DOHH2 (cell line): ENCODE measurements around the gene CORO1C.

ENCODE experiments used
- H3F3A ChIP-seq: fragments of 200-600 bp; sonication (generic), shearing (Covaris generic); 2 replicates; pipeline ENCODE4 v1.6.0; 2016; ENCODE audit warnings: antibody characterized with exemption, mild to moderate bottlenecking; ENCODE audit not compliant: control insufficient read depth, insufficient read depth
- H3K27ac ChIP-seq: fragments of 200-600 bp; sonication (generic); 2 replicates; pipeline ENCODE4 v1.5.1; 2014; ENCODE audit warnings: low read depth, mild to moderate bottlenecking, low read length, moderate library complexity
- H3K27me3 ChIP-seq: fragments of 200-600 bp; sonication (generic); 2 replicates; pipeline ENCODE4 v1.6.1; 2014; ENCODE audit warnings: mild to moderate bottlenecking, low read length, mixed read lengths; ENCODE audit not compliant: control insufficient read depth
- H3K36me3 ChIP-seq: fragments of 200-600 bp; sonication (generic); 2 replicates; pipeline ENCODE4 v1.6.1; 2014; ENCODE audit warnings: mild to moderate bottlenecking, low read length, moderate library complexity, mixed read lengths; ENCODE audit not compliant: control insufficient read depth
- H3K4me1 ChIP-seq: fragments of 200-600 bp; sonication (generic); 2 replicates; pipeline ENCODE4 v1.6.1; 2014; ENCODE audit warnings: mild to moderate bottlenecking, low read length, mixed read lengths; ENCODE audit not compliant: control insufficient read depth
- H3K4me2 ChIP-seq: fragments of 200-600 bp; sonication (generic); 2 replicates; pipeline ENCODE4 v1.6.0; 2014; ENCODE audit warnings: mild to moderate bottlenecking, low read length, moderate library complexity
- H3K4me3 ChIP-seq: fragments of 200-600 bp; sonication (generic); 2 replicates; pipeline ENCODE4 v1.5.1; 2014; ENCODE audit warnings: mild to moderate bottlenecking, low read length, mixed read lengths
- H3K79me2 ChIP-seq: fragments of 200-600 bp; sonication (generic); 2 replicates; pipeline ENCODE4 v1.6.1; 2014; ENCODE audit warnings: mild to moderate bottlenecking, low read length, mixed read lengths; ENCODE audit not compliant: control insufficient read depth
- H3K9me2 ChIP-seq: fragments of 200-600 bp; sonication (generic); replicated peaks from 2 replicates; pipeline ENCODE4 v1.6.1; 2014; ENCODE audit warnings: mild to moderate bottlenecking, low read length, mixed read lengths; ENCODE audit not compliant: control insufficient read depth
- H3K9me3 ChIP-seq: fragments of 200-600 bp; sonication (generic); 2 replicates; pipeline ENCODE4 v1.6.1; 2014; ENCODE audit warnings: antibody characterized with exemption, low read length, mixed read lengths; ENCODE audit not compliant: control insufficient read depth, insufficient read depth
- H4K20me1 ChIP-seq: fragments of 200-600 bp; sonication (generic); 2 replicates; pipeline ENCODE4 v1.6.0; 2014; ENCODE audit warnings: low read depth, mild to moderate bottlenecking, antibody characterized with exemption, low read length, moderate library complexity; ENCODE audit not compliant: control insufficient read depth, insufficient read depth
- CTCF ChIP-seq: fragments of 200-600 bp; sonication (generic); IDR thresholded peaks from one replicate; pipeline ENCODE4 v1.5.1; 2014; ENCODE audit warnings: antibody characterized with exemption, mild to moderate bottlenecking, low read depth, low read length; ENCODE audit not compliant: poor library complexity, severe bottlenecking
- EZH2phosphoT487 ChIP-seq: fragments of 200-600 bp; sonication (generic); IDR thresholded peaks from 2 replicates; pipeline ENCODE4 v1.6.1; 2017; ENCODE audit warnings: borderline replicate concordance, mild to moderate bottlenecking, antibody characterized with exemption, low read length, moderate library complexity, mixed read lengths

CORO1C gene

DNA sequence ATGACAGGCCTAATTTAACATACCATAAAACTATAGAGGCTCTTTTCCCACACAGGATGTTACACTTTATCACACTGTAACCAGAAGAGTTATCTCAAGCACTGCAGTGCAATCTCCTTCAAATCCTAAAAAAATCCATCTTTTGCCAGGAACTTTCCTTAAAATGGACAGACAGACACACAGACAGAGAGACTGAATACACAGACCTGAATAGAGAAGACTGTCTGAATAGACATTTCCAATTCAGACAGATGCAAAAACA, 6.5 kb downstream of the CORO1C start:
- Histone ChIP-seq H3K4me1 (peaks cover 24% of the 10 kb centered on the region), H3K4me3 (no peak overlapping the region), H3F3A (peaks cover 4% of the 10 kb centered on the region; the same call in 1 of the 2 replicates), H4K20me1 (no peaks in the 10 kb centered on the region), H3K27ac (no peak overlapping the region), H3K9me3 (no peaks in the 10 kb centered on the region), H3K79me2 (peaks cover 5% of the 10 kb centered on the region), H3K36me3 (no peaks in the 10 kb centered on the region), H3K4me2 (no peak overlapping the region), H3K9me2 (no peaks in the 10 kb centered on the region), H3K27me3 (peaks cover 7% of the 10 kb centered on the region)
- TF ChIP-seq CTCF (no peak), EZH2phosphoT487 (no peak)

DNA sequence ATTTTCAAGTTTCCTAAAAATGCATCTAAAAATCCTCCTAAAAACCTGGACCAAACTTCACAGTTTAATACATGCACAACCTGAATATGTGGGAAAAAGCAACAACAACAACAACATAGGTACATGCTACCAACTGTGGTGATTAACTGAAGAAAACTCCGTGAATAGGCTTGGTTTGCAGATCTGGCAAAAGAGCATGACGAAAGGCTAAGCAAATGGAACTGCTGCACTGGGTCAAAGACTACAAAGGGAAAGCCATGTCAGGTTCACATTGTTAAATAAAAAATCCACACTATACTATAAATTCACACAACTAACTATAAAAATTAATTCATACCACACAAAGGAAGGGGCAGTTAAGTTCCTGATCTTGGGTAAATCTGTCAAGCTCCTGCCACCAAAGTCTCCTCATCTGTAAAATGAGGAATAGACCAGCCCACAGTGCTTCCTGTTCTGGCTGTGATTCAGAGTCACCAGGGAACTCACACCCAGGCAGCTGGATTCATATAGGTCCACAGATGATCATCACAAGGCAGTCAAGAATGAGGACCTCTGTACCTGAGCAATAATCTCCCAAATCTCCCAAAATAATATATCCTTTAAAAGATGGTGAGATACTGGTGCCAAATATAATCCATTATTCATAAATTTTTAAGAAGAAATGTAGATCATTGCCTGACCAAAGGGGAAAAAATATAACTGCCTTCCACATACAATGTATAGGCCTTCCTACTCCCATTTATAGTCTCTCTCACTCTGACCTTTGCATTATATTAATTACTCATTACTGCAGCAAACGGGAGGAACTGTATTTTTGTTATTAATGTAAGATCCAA, 7.0 kb downstream of the CORO1C start:
- H3K4me2 ChIP-seq: no peak overlapping the region
- no peaks in the 10 kb centered on the region for H3K9me2 ChIP-seq
- peaks cover 5% of the 10 kb centered on the region for H3K79me2 ChIP-seq

GRCh38 chr12:108722992-108723766, 8.1 kb downstream of the CORO1C start:
- H3F3A ChIP-seq: no peaks in the 10 kb centered on the region
- H3K27ac ChIP-seq: no peak overlapping the region

More for the DNA sequence above, 7.0 kb downstream of the CORO1C start:
- H3K36me3 ChIP-seq: no peaks in the 10 kb centered on the region
- H3K27ac ChIP-seq: no peak overlapping the region
- TF ChIP-seq EZH2phosphoT487 (no peak), CTCF (no peak)
- no peak overlapping the region for H3K4me3 ChIP-seq
- H3F3A ChIP-seq: no peaks in the 10 kb centered on the region
- H4K20me1 ChIP-seq: no peaks in the 10 kb centered on the region
- H3K4me1 ChIP-seq: peaks cover 19% of the 10 kb centered on the region
- peaks cover 3% of the 10 kb centered on the region; the same call in 1 of the 2 replicates for H3K27me3 ChIP-seq
- no peaks in the 10 kb centered on the region for H3K9me3 ChIP-seq

More at GRCh38 chr12:108722992-108723766, 8.1 kb downstream of the CORO1C start:
- Histone ChIP-seq H3K4me3 (no peak overlapping the region), H3K9me3 (no peaks in the 10 kb centered on the region), H4K20me1 (no peaks in the 10 kb centered on the region), H3K36me3 (no peaks in the 10 kb centered on the region), H3K4me2 (no peak overlapping the region), H3K9me2 (no peaks in the 10 kb centered on the region), H3K27me3 (no peaks in the 10 kb centered on the region), H3K4me1 (peaks cover 10% of the 10 kb centered on the region), H3K79me2 (peaks cover 2% of the 10 kb centered on the region)
- TF ChIP-seq CTCF: no peak
- no peak for TF ChIP-seq EZH2phosphoT487
